Glutamatergic neuron (in vitro differentiated cells): ENCODE measurements around the gene DEXI. TPM values are rescaled to one million over a fixed set of nuclear protein-coding genes. Genes with fewer than 3 reads are reported as not detected.

Experiments used
- DNase-seq: peaks from one replicate; pipeline ENCODE4 v3.0.0; 2022
- H3K27ac Mint-ChIP-seq: one replicate; pipeline ENCODE4 v1.8.0; 2020; ENCODE audit warnings: mild to moderate bottlenecking, mixed read lengths, inconsistent platforms; ENCODE audit not compliant: unreplicated experiment
- H3K27me3 Mint-ChIP-seq: one replicate; pipeline ENCODE4 v1.8.0; 2020; ENCODE audit warnings: mild to moderate bottlenecking, moderate library complexity, mixed read lengths, inconsistent platforms; ENCODE audit not compliant: unreplicated experiment
- H3K36me3 Mint-ChIP-seq: one replicate; pipeline ENCODE4 v1.8.0; 2020; ENCODE audit warnings: mild to moderate bottlenecking, mixed read lengths, inconsistent platforms; ENCODE audit not compliant: unreplicated experiment
- H3K4me1 Mint-ChIP-seq: one replicate; pipeline ENCODE4 v1.8.0; 2020; ENCODE audit warnings: mild to moderate bottlenecking, low read depth, mixed read lengths, inconsistent platforms; ENCODE audit not compliant: unreplicated experiment
- H3K4me3 Mint-ChIP-seq: one replicate; pipeline ENCODE4 v1.8.0; 2020; ENCODE audit warnings: mild to moderate bottlenecking, mixed read lengths, inconsistent platforms; ENCODE audit not compliant: unreplicated experiment
- H3K9me3 Mint-ChIP-seq: one replicate; pipeline ENCODE4 v1.8.0; 2020; ENCODE audit warnings: mild to moderate bottlenecking, moderate library complexity, mixed read lengths, inconsistent platforms; ENCODE audit not compliant: unreplicated experiment
- total RNA-seq: library from RNA; stranded (reverse); fragmentation: NEBNext Ultra II Directional; extraction: Animal tissue kit (Norgen Biotek cat#: 25700); gene quantifications from one replicate; pipeline ENCODE4 v1.2.1, GENCODE V29; 2021; ENCODE audit not compliant: unreplicated experiment
- TF ChIP-seq, protein P1 (sequence below): fragments of 200-600 bp; sonication (generic); IDR thresholded peaks from one replicate; pipeline ENCODE4 v1.5.0; 2021; ENCODE audit not compliant: partially characterized antibody, unreplicated experiment

DEXI gene
- total RNA-seq, 1 donor from 2014 or later: 37.3 TPM

GRCh38 chr16:10980813-10981212 is 38.5 kb upstream of the DEXI start:
- Mint-ChIP-seq H3K27me3 (peaks cover 5% of the 10 kb centered on the region), H3K27ac (peak overlapping the region; percentile 70), H3K9me3 (no peaks in the 10 kb centered on the region), H3K4me3 (no peak overlapping the region), H3K4me1 (peaks cover 32% of the 10 kb centered on the region), H3K36me3 (no peaks in the 10 kb centered on the region)
- TF ChIP-seq, protein P1, sequence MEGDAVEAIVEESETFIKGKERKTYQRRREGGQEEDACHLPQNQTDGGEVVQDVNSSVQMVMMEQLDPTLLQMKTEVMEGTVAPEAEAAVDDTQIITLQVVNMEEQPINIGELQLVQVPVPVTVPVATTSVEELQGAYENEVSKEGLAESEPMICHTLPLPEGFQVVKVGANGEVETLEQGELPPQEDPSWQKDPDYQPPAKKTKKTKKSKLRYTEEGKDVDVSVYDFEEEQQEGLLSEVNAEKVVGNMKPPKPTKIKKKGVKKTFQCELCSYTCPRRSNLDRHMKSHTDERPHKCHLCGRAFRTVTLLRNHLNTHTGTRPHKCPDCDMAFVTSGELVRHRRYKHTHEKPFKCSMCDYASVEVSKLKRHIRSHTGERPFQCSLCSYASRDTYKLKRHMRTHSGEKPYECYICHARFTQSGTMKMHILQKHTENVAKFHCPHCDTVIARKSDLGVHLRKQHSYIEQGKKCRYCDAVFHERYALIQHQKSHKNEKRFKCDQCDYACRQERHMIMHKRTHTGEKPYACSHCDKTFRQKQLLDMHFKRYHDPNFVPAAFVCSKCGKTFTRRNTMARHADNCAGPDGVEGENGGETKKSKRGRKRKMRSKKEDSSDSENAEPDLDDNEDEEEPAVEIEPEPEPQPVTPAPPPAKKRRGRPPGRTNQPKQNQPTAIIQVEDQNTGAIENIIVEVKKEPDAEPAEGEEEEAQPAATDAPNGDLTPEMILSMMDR: no peak
- DNase-seq: no peak

- Mint-ChIP-seq H3K36me3 (no peaks in the 10 kb centered on the region), H3K27me3 (peaks cover 5% of the 10 kb centered on the region), H3K4me3 (no peak overlapping the region), H3K4me1 (peaks cover 29% of the 10 kb centered on the region), H3K9me3 (no peaks in the 10 kb centered on the region), H3K27ac (no peak overlapping the region)
- TF ChIP-seq, protein P1: no peak
- no peak for DNase-seq
Observed at GRCh38 chr16:10979717-10980601, 37.7 kb upstream of the DEXI start.

- H3K36me3 Mint-ChIP-seq: no peaks in the 10 kb centered on the region
- H3K9me3 Mint-ChIP-seq: no peaks in the 10 kb centered on the region
- H3K4me1 Mint-ChIP-seq: peaks cover 26% of the 10 kb centered on the region
- no peak for DNase-seq
- TF ChIP-seq, protein P1: no peak
- H3K4me3 Mint-ChIP-seq: no peak overlapping the region
- H3K27ac Mint-ChIP-seq: no peak overlapping the region
- H3K27me3 Mint-ChIP-seq: peaks cover 3% of the 10 kb centered on the region
Observed at GRCh38 chr16:10978871-10979446, 36.7 kb upstream of the DEXI start.

- Mint-ChIP-seq H3K27me3 (peaks cover 3% of the 10 kb centered on the region), H3K27ac (peak overlapping the region; percentile 28), H3K4me3 (no peak overlapping the region), H3K4me1 (peaks cover 28% of the 10 kb centered on the region), H3K9me3 (no peaks in the 10 kb centered on the region), H3K36me3 (no peaks in the 10 kb centered on the region)
- TF ChIP-seq, protein P1: no peak
- DNase-seq: no peak
Observed at GRCh38 chr16:10978124-10978523, 35.9 kb upstream of the DEXI start.

DNA sequence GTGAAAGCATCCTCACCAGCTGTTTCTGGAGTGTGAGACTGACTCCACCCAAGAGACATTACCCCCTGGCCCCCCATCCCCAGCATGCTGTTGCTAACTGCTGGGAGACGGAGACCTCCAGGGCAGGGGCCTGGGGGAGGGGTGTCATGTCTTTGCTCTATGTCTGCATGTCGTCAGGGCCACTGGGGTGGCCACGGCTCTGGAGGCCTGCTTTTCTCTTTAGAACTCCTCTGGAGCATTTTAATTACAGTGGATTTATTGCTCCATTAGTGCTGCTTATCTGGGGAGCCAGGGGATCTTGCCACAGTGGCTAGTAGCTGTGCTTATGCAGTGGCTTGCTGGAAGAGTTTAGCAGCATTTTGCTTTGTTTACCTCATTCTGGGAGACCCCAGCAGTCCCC is 34.4 kb upstream of the DEXI start:
- DNase-seq: peak; percentile 47
- no peaks in the 10 kb centered on the region for H3K36me3 Mint-ChIP-seq
- no peak overlapping the region for H3K27ac Mint-ChIP-seq
- peaks cover 3% of the 10 kb centered on the region for H3K27me3 Mint-ChIP-seq
- TF ChIP-seq, protein P1: no peak
- peaks cover 2% of the 10 kb centered on the region for H3K9me3 Mint-ChIP-seq
- H3K4me1 Mint-ChIP-seq: peaks cover 38% of the 10 kb centered on the region
- no peak overlapping the region for H3K4me3 Mint-ChIP-seq
